K562 treated with DMSO at 1 percent for 48 hours (cell line): ENCODE measurements around the gene GP9. TPM values are rescaled to one million over a fixed set of nuclear protein-coding genes. Genes with fewer than 3 reads are reported as not detected.

Experiments
- total RNA-seq: library from RNA; unstranded; fragments of 300-600 nt; gene quantifications from 2 replicates; pipeline ENCODE4 v1.2.3, GENCODE V29; 2022; ENCODE audit warnings: low replicate concordance; ENCODE audit errors: extremely low read depth

GP9 gene
- not detected in 2 replicates for total RNA-seq

DNA sequence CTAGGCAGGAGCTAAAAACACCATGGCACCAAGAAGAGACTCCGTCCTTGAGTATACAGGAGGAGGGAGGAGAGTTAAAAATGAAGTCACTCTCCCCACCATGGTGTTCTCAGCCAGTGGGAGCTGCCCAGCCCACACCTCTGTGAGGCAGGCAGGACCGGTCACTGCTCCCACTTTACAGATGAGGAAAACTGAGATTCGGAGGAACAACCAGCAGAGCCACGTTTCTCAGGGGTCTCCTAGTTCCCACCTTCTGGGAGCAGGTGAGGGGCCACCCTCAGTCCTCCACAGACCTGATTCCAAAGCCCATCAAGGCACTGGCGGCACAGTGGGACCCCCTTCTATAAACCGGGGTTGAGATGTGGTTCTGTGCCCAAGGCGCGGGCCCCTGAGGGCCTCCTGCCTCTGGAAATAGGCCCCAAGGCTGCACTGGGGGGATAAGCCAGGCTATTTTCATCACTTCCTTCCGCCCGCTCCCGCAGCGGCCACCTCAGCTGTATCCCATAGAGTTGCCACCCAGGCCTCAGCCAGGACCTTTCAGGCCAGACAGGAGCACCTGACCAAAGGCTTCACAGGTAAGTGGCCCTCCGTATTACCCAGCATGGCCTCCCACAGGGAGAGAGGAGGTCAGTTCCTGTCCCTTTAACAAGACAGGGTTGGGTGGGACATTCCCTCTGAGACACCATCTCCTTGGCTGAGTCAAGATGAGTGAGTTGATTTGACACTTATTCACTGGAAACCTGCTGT lies at the start of gene GP9:
Gene GP9, plus strand, starts transcription at position 504 of the 747 bp plus-strand sequence. CDS start 961 bp downstream, outside the sequence.

Other genes with a start within 250 kb of the GP9 start
- gene ACAD9, start 181.2 kb upstream of the GP9 start, total RNA-seq = not detected in 2 replicates
- gene CFAP92, start 66.7 kb upstream of the GP9 start, total RNA-seq = not detected in 2 replicates
- not detected in 2 replicates for gene EFCC1, start 59.5 kb upstream of the GP9 start, total RNA-seq
- gene RAB43, start 61.0 kb downstream of the GP9 start, total RNA-seq = not detected in 2 replicates
- gene ISY1, start 100.3 kb downstream of the GP9 start, total RNA-seq = not detected in 2 replicates
- not detected in 2 replicates for gene CNBP, start 123.1 kb downstream of the GP9 start, total RNA-seq
- not detected in 2 replicates for gene COPG1, start 188.8 kb downstream of the GP9 start, total RNA-seq
- not detected in 2 replicates for gene HMCES, start 218.1 kb downstream of the GP9 start, total RNA-seq